HG02588 (cell line): ENCODE data around the gene PPP1R7.

Experiments
- ATAC-seq: cut with Tn5 transposase; IDR thresholded peaks from one replicate; pipeline ENCODE4 v1.9.1; 2021; ENCODE audit warnings: mild to moderate bottlenecking, moderate library complexity; ENCODE audit not compliant: unreplicated experiment

The PPP1R7 gene

DNA sequence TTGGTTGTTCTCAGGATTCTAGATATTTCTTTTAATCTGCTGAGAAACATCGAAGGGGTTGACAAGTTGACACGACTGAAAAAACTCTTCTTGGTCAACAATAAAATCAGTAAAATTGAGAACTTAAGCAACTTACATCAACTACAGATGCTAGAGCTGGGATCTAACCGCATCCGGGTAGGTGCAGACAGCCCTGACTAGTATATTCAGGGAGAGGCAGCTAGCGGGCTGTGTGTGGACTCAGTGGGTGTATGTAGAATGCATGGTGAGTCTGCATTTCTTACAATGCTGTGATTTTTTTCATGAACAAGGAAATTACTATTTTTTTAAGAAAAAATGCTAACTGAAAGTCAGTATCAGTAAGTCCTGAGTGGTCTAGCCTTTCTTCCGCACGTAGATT lies 10.1 kb downstream of the PPP1R7 start:
- ATAC-seq, result no peak

DNA sequence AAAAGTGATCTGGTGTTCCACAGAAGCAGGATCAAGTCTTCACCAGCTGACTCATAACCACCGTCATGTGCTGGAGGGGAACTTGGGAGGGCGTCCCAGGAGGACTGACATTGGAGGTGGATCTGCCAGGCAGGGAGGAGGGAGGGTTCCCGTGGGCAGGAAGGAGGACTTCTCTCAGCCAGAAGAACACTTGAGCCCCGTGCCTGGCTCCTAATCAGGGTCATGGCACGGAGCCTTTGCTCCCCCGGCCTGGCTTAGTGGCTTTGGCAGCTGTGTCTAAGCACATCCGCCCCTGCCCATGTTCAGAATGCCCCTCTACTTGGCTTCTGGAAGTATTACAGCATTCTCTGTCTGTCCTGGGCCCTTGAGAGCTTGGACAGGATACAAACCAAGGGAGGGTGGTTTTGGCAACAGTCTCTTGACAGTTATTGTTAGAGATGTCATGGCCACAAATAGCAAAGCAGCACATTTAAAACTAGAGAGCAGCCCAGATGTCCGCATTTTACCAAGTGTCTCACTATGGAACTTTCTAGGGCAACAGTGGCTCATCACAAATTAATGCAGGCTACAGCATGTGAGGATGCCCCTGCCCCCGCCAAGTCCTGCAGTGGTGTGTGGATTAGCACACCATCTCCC lies 11.5 kb downstream of the PPP1R7 start:
- no peak for ATAC-seq

DNA sequence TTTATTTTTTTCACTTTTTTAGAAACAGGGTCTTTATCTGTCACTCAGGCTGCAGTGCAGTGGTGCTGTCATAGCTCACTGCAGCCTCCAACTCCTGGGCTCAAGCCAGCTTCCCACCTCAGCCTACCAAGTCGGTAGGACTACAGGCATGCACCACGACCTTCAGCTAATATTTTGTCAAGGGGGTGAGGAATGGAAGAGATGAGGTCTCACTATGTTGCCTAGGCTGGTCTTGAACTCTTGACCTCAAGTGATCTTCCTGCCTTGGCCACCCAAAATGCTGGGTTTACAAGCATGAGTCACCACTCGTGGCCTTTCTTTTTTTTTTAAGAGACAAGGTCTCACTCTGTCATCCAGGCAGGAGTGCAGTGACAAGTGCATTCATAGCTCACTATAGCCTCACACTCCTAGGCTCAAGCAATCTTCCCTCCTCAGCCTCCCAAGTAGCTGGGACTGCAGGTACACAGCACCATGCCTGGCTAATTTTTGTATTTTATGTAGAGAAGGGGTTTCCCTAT lies 13.4 kb downstream of the PPP1R7 start:
- ATAC-seq, result no peak

DNA sequence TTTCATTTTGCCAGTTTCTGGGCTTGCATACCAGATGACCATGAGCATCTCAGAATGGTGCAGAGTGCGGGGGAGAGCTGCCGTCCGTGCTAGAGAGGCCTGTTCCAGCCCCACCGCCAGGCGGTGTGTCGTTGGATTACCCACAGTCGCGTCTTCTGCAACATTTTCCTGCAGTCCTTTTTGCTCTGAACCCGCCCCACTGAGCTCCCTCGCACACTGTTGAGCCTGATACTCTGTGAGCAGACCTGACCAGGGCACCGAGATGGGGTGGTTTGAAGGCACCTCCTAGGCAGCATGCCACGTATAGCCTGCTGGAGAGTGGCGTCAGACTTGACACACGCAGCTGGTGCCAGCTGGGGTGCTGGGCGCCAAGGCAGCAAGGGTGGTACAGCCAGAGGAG lies 18.1 kb downstream of the PPP1R7 start:
- no peak for ATAC-seq

DNA sequence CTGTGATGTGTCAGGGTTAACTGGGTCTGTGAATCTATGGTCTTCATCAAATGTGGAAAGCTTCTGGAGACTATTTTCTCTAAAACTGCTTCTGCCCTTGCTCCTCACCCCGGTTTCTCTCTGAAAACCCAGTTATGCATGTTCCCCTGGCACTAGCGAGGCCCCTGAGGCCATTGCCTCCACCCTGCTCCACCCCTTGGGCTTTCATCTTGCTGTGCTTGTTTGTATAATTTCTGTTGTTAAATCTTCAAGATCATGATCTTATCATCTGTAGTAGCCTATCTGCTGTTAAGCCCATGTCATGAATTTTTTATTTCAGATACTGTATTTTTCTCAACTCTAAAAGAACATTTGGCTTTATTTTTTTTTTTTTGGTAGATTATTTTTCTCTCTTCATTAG lies 23.3 kb downstream of the PPP1R7 start:
- ATAC-seq, result no peak

DNA sequence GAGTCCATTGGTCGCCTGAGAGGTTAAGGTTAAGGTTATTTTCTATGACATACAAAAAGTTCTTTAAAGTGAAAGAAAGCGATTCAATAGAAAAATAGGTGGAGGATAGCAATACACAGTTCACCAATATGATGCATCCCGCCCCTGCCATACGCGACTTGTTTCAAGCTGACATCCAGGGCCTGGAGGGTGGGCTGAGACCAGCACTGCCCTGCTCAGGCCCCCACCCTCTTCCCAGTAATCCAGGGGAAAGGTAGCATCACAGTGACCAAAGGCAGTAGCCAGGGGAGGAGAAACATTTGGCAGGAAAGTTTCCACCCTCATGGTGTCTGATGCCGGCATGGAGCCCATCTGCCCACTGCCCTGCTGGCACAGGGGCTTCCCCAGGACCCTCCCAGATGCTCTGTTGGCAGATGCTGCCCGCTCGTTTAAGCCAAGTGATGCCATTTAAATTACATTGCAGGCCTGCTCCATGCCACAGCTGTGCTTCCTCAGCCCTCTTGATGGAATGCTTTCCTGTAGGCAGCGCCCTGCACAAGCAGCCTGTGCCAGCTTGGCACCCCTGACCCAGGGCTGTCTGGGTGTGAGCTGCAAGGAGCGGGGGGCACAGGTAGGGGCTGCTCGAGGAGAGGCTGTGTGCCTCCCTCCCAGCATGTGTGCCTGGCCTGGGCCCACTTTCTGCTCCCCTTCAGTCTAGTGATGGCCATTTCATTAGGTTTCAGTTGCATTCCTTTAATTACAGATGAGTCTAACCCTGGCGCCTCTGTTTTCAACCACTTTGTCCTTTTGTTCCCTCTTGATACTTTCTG lies 27.5 kb downstream of the PPP1R7 start:
- no peak for ATAC-seq

DNA sequence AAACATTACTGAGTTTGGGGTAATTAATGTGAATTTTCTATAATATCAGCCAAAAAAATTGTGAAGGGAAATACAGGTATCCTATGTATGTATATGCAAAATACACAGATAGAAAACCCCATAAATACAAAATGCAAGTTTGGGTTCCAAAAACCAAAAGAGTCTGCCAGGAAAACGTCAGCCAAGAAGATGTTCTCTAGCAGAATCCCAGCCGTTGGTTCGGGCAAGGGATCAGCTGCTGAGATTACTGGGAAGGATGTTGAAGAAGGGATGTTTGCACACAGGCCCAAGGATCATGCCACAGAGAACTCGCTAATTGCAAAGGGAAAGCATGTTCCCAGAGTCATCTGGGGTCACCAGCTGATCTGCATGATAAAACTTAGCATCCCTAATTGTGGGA lies 28.7 kb downstream of the PPP1R7 start:
- no peak for ATAC-seq

DNA sequence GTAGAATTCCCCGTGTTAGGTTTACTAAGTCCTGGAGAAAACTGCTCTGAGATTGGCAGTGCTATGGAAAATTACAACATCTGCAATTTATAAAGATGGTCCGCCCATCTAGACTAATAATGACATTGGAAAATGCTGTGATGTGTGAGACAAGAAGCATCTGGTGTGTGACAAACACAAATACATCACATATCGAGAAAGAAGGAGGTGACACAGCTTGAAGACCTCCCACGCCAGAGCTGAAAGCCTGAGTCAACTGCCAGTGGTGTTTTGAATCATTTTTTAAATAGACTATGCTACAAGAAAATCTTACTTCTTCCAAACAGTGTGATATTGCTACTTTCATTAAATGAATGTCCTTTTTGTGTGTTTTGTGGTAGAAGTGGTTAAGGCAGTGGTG lies 29.6 kb downstream of the PPP1R7 start:
- ATAC-seq, result no peak

DNA sequence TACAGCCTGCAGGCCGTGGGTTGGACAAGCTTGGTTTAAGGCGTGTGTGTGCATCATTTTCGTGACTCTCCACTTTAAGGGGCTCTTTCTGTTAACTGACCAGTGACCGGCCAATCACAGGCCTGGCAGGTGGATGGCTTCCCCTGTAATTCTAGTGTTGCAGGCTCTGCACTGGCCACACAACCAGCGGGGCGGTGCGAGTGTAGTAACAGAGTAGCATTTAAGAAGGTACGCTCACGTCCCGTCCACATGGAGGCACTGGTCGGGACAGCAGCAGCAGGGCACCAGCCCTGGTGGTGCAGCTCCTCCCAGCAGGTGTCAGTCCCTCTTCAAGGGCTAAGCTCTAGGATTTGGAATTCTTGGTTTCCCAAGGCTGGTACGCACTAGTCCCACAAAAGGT lies 30.2 kb downstream of the PPP1R7 start:
- ATAC-seq, result no peak

DNA sequence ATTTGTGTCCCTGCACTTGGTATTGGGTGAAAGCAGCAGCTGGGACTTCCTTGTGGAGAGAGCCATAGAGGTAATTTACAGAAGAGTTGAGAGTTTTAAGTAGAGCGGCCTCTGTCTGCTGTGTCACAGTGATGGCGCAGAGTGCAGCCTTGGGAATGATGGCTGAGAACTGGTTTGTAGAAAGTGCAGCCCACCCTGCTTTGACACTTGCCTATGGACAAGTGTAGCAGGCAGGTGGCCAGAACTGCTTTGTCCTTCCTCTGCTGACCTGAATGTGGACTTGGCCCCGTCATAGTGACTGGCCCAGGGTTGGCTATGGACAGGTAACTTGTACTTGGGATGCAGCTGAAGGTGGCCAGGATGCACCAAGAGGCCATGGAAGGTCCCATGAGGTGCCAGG lies 31.9 kb downstream of the PPP1R7 start:
- no peak for ATAC-seq

DNA sequence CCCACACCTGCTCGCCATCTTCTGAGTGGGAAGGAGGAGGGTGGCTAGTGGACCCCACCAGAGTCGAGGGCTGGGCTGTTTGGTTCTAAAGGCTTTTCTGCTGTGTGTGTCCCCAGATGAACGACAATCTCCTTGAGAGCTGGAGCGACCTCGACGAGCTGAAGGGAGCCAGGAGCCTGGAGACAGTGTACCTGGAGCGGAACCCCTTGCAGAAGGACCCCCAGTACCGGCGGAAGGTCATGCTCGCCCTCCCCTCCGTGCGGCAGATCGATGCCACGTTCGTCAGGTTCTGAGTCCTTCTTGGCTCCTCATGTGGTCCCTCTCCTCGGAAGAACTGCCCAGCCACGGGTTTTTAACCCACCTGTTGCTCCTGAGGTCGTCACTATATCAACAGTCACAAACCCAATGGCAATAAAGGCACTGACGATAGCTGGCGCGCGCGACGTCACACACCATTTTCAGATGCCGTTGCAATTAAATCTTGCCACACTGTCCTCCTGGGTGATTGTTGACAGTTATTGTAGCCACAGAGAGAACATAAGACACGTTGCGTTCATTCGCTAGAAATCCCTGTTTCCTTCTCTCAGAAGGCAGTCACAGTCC lies 32.4 kb downstream of the PPP1R7 start:
- no peak for ATAC-seq

DNA sequence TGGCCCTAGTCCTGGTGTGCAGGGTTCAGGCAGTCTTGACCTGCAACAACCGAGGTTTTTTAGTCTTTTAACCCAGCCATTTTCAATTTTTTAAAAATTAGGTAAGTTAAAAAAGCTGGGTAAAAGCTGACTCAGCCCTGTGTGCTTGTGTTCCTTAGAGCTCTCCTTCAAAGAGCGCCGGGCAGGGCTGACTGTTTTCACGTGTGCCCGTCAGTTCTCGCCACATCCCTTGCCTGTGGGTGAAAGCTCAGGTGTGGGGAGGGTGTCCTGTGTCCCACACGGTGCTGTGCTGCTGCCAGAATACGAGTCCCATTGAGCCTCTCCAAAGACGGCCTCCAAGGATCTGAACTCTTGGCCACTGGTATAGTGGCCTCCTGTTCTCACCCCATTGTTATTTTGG lies 33.0 kb downstream of the PPP1R7 start:
- no peak for ATAC-seq

DNA sequence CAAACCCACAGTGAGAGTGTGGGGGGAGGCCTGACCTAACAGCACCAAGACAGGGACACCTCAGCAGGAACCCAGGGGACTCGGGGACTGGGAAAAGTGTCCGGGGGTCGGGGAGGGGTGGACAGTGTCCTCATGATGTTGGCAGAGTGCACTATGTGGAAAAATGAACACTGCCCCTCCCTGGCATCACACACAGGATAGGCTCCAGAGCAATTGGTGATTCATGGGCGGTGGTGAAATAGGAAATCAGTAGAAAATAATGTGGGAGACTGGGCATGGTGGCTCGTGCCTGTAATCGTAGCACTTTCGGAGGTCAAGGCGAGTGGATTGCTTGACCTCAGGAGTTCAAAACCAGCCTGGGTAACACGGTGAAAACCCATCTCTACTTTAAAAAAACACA lies 34.6 kb downstream of the PPP1R7 start:
- no peak for ATAC-seq

DNA sequence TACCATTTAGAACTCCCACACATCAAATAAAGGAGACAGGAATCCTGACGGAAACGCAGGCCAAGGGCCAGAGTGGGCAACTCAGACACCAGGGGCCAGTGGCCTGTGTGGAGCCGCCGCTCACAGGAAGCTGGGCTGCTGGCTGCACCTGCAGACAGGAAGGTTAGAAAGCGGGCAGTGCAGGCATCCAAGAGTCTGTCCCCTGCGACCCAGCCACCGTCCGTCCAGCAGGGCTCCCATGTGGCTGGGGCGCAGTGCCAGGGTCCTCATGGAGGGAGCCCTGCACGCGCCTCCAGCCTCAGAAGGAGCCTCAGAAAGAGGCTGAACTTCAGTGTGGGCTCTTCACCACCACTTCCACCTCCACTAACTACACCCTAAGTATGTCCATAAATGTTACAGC lies 35.7 kb downstream of the PPP1R7 start:
- ATAC-seq, result no peak

DNA sequence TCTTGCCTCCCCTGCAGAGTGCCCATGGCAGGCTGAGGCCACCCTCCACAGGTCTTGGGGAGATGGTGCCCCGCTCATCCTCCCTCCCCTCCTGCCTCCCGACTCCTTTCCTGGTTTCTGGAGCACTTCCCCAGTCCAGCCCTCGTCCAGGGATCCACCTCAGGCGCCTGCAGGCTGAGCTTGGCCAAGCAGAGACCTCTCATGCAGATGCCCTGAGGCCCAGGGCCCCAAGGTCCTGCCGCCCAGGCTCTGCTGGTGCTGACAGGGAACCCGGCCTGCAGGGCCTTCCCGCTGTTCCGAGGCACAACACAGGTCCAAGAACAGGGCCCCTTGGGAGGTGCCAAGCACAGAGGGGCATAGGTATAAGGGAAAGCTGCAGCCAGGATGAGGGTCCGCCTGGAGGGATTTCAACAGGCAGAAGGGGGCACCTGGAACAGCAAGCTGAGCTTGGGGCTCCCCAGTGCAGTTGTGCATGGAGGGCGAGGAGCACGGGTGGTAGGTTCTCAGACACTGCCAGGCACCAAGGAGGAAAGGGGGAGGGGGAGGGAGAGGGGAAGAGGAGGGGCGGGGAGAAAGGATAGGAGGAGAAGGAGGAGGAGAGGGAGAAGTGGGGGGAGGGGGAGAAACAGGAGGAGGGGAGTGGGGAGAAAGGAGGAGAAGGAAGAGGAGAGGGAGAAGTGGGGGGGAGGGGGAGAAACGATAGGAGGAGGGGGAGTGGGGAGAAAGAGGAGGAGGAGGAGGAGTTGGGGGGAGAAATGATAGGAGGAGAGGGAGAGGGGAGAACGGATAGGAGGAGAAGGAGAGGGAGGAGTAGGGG lies 37.0 kb downstream of the PPP1R7 start:
- no peak for ATAC-seq

DNA sequence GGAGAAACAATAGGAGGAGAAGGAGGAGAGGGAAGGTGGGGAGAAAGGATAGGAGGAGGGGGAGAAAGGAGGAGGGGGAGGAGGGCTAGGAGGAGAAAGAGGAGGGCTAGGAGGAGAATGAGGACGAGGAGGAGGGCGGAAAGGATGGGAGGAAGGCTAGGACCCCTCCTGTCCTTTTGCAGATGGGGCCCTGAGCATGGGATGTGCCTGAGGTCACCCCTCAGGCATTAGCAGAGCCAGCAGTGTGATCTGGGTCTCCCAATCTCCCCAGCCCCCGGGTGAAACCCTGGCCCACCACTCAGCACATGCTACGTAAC lies 37.6 kb downstream of the PPP1R7 start:
- ATAC-seq, result no peak

DNA sequence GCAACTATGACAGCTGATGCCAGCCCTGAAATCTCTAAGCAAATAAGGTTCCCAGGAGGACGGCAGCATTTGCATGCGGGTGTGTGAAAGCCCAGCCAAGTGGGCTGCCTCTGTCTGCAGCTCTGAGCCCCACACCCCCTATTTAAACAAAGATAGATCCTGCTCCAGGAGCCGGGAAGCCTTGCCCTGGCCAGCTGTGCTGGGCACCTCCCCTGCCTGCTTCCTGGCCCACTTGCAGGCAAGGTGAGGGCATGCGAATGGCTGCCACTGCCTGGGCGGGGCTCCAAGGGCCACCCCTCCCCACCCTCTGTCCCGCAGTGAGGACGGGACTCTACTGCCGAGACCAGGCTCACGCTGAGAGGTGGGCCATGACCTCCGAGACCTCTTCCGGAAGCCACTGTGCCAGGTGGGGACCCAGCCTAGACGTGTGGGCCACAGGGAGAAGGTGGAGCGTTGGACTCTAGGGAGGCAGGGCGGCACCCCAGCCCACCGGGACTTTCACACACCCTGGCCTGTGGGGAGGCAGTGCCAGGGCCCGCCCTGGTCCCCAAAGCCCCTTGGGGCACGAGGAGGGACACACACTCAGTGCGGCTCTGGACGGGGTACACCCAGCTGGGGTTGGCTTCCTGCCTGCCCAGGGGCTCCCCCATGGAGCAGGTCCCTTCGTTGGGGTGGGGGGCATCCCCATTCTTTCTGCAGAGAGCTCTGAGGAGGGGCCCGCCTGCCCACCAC lies 38.3 kb downstream of the PPP1R7 start, which contains the start of gene ANO7:
ANO7 (plus strand) TSS at position 317 of the 732 bp plus-strand sequence. CDS start 1,387 bp downstream, outside the sequence.
- no peak for ATAC-seq

DNA sequence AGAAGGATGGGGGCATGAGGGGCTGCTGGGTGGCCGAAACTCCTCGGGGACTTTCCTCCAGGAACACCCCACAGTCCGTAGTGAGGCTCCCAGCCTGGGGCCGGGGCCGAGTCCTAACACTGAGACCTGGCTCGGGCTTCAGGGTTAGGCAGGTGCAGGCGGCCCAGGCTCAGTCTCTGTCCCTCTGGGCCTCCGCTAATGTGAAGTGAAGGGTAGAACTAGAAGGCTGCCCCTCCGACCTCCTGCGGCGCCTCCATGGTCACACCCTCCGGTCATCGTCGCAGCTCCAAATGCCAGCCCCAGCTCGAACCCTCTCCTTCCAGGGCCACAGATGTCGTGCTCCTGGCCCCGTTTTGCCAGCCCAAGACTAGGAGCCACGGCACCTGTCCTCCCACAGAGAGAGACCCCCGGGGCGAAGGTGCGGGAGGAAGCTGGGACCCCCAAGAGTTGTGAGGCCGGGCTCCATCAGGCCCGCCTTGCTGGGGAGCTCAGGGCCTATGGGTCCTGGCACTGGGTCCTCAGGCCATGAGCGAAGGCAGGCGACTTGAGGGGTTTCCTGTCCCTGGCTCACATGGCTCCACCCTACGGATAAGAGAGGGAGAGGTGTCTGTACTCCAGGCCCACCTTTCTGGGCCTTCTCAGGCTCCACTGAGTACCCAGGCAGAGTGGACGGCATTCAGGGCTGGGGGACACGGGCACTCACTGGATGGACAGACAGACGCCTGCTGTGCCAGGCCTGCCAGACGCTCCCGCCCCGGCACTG lies 39.0 kb downstream of the PPP1R7 start:
- ATAC-seq, result no peak

DNA sequence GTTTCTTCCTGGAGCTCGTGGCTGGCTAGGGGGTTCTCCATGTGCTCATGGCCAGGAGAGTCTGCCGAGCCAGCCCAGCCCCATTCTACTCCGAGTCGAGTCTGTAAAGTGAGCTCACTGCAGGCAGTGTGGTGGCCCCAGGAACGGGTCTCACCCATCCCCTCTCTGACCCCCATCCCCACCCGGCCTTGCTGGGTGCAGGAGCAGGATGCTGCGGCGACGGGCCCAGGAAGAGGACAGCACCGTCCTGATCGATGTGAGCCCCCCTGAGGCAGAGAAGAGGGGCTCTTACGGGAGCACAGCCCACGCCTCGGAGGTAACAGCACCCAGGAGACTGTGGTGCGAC lies 39.6 kb downstream of the PPP1R7 start:
- no peak for ATAC-seq
